Stimulated activated CD4-positive, alpha-beta T cell treated with anti-CD3 and anti-CD28 coated beads, TNF-alpha, amount 100 ng/mL, for 24 hours (primary cell): ENCODE data around the gene BCO2.
"Not testable (repeated sequence)": the region's sequence is repeated elsewhere in the genome, so short reads cannot be mapped to it uniquely, and the experiment has no call there.

Experiments
- DNase-seq, 3 experiments: peaks; one replicate each; pipeline ENCODE4 v3.0.0-alpha.2; 2020; ENCODE audit warnings: low read depth in 3 of 3

The BCO2 gene

DNA sequence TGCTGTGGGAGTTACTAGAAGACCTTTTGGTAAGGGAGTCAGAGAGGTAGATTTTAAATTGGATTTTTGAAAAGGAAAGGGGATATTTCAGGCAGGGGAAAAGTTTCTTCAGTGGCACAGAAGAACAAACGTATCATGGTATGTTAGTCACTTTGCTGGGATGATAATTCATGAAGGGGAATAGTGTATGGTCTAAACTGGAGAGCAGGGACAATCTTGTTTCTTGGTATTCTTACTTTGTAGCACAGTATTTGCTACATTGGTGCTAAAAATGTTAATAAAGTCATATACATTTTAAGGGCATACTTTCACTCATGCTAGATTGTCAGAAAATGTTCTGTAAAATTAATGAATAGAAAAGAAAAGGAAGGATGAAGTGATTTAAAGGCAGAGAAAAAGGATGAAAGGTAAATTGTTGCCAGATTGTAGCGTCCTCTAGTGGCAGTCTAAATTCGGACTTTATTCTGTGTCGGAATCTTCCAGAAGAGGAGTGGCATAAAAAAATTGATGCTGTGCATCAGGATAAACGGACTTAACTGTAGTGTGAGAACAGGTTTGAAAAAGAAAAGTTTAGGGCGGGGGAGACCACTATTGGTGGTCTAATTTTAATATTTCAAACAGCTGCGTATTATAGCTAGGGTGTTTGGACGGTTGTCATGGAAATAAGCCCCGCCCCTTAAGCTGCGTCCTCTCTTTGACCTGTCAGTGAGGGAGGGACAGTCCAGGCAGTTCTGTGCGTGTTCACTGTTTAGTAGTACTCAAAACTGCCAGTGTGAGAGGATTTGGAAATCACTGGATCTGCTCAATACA lies at the start of gene BCO2:
BCO2 (plus strand) TSS at position 724 of the 810 bp plus-strand sequence. CDS start 90 bp downstream, outside the sequence.
- DNase-seq, result peak in 2 of 3 experiments; percentile 5 to 42

- no peak for DNase-seq
Measured at GRCh38 chr11:112127056-112127455, 48.3 kb upstream of the BCO2 start.

DNA sequence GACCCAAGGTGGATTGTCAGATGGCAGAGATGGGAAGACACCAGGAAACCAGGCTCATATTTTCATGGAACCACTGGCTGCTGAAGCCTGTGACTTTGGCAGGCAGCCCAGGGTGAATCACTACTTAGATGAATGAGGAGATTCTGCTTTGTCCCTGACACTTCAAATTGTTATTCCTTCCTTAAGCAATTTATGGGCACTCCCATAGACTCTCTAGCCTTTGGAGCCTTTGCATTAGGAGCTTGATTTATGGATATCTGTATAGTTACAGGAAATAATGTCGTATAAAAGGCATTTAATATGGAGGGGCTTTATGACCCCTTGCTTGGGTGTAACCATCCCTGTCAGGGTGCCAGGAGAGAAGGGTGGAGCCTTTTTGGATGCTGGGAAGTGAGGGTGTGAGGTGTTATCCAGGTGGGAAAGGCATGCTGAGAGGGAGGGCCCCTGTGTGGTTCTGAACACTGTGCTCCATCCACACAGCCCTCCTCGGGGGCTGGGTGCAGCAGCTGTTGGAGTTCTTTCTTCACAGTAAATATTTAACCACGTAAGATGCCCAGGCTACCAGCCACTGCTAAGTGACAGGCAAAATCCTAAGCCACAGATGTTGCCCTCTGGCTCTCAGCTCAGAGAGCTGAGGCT lies 46.7 kb upstream of the BCO2 start:
- DNase-seq, result no peak

- DNase-seq, result no peak
Measured at GRCh38 chr11:112129656-112130055, 45.7 kb upstream of the BCO2 start.

GRCh38 chr11:112132737-112133136 lies 42.6 kb upstream of the BCO2 start:
- no peak for DNase-seq

- no peak for DNase-seq
Measured at GRCh38 chr11:112134473-112134872, 40.8 kb upstream of the BCO2 start.

GRCh38 chr11:112143597-112143996 lies 31.7 kb upstream of the BCO2 start:
- no peak for DNase-seq

- no peak for DNase-seq
Measured at GRCh38 chr11:112150517-112150916, 24.8 kb upstream of the BCO2 start.

GRCh38 chr11:112156153-112156955 lies 19.0 kb upstream of the BCO2 start:
- DNase-seq, result no peak

DNA sequence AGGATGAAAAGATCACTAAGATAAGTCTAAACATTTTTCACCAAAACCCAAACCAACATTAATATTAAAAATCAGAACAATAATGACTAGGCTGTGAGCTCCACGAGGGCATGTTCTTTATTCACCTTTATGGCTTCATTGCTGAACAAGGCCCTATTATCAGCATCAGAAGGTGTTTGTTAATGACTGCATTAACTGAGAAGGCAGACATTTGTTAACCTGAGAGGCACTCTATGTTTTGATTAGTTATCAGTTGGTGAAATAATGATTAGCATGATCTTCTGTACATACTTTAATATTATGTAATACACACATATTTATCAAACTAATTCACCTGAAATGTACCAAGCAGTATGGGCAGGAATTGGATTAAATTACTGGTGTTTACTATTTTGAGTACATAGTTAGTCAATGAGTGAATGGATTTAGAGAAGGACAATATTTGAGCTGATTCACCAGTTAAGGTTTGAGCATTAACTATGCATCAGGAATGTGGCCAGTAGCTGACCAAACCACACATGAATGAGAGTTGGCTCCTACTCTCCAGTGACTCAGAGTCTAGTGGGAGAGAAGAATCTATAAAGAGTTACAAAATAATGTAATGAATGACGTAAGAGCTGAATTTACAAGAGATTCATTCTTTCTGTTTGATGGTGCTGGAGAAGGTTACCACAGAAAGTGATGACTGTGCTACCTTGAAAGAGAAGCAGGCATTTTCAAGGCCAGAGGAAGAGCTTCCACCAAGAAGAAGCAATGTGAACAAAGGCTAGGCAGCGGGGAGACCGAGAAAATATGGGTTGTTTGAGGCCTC lies 18.2 kb upstream of the BCO2 start:
- DNase-seq, result no peak

DNA sequence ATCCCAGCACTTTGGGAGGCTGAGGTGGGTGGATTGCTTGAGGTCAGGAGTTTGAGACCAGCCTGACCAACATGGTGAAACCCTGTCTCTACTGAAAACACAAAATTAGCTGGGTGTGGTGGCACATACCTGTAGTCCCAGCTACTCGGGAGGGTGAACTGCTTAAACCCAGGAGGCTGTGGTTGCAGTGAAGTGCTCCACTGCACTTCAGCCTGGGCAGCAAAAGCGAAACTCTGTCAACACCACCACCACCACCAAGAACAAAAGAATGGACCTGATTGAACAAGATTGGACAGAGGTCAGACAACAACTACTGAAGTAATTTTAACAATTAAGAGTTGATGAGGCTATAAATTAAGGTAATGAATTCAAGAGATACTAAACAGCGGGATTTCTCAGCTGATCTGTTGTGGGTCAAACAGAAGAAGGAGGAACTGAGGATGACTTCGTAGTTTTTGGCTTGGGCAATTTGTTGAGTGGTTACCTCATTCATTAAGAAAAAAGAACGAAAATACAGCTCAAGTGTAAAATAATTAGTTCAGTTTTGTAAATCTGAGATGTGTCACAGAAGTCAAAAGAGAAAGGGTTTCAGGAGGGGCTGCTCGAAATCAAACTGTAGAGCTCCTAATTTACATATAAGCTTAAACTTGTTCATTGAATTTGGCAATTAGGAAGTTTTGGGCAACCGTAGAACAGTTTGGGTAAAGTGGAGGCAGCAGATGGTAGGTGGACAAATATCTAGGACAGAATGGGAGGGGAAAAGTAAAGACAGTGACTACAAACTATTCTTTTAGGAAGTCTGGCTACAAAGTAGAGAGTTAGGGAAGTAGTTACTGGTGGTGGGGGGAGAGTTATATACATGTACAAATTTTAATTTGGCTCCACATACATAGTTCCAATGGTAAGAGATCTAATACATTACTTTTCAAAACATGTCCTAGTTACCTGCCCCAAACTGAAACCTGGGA lies 15.9 kb upstream of the BCO2 start:
- DNase-seq, result no peak

DNA sequence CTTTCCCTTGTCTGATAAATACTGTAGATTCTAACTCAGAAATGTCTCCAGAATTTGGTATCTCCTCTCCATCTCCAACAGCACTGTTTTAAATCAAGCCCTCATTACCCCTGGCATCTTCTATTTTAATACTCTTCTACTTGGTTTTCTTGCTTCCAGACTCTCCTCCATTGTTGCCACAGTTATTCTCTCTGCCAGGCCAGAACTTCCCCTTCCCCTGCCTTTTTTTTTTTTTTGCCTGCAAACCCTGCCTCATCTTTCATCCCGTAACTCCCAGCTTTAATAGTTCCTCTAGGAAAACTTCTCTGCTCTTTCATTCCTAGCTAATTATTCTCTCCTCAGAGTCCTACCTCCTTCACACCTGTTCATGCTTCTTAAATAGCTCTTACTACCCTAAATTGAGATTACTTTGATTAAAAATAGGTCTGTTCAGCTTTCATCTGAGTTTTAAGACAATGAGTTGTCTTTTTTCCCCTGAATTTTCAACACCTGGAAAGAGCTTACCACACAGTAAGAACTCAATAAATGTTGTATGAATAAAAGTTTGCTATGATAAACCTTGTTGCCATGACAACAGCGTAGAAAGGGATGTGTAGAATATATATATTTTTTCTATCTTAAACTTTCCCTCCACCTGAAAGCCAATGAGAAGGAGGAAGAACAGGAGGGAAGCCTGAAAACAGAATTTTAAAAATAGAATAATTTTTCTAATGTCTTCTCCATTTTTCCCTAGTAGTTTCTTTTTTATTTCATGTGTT lies 15.0 kb upstream of the BCO2 start:
- DNase-seq, result no peak

DNA sequence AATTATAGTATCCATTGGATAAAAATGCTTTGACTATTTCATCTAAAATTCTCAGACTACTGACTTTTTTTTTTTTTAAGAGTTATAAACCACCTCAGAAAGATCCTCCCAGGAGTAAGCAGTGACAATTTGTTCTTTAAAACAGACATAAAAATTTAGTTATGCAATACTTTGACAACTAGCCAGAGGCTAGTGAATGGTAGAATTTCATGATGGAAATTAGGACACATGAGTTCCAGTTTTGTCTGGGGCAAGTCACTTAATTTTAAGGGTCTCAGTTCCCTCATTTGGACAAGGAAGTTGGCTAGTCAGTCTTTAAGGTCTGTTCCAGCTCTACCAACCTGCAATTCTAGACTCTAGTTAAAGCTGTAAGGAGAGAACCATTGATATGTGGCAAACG lies 14.3 kb upstream of the BCO2 start:
- no peak for DNase-seq

GRCh38 chr11:112162200-112162599 lies 13.1 kb upstream of the BCO2 start:
- not testable (repeated sequence) for DNase-seq

DNA sequence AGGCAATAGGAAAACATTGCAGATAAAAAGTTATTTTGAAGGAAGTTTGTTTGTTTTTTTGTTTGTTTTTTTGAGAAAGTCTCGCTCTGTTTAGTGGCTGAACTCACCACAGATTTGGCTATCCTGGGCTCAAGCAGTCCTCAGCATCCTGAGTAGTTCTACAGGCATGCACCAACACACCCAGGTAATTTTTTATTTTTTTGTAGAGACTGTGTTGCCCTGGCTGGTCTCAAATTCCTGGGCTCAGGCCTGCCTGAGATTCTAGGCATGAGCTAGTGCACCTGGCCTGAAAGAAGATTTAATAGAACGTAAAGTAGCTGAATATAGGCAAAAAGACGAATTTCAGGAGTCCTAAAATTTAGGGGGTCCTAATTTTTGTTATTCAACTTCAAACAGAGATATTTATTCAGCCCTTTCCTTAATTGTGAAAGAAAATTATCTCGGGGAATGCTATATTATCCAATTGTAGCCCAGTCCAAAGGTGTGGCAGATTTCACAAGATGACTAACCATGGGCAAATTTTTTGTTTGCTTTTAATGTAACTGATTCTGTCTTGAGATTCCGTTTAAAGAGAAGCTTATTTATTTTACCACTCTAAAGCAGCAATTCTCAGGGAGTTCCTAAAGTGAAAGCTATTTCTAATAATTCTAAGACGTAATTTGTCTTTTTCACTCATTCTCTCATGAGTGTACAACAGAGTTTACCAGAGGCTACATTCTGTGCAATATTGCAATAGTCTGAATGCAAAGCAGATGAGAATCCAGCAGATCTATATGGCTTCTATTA lies 12.4 kb upstream of the BCO2 start:
- no peak for DNase-seq

- no peak for DNase-seq
Measured at GRCh38 chr11:112163875-112164685, 11.2 kb upstream of the BCO2 start, which contains the start of gene IL18. IL18 (minus strand) TSS chr11:112164094; CDS start chr11:112155053, 9,041 bp downstream.

DNA sequence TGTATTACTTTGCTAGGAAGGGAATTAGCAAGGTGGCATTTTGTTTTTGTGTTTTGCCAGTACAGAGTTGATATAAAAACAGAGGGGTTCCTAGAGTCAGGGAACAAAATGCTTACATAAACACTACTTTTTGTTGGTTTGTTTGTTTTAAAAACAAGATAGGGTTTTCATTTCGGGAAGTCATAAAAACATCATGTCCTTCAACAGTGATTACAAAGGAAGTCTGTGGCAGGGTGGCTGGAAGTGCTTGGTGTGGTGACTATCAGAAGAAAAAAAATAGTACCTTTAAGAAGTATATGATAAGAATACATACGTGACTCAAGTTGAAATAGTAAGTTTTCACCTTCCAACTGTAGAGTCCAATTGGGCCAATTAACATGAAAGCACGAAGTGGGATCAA lies 10.3 kb upstream of the BCO2 start:
- DNase-seq, result no peak

- no peak for DNase-seq
Measured at GRCh38 chr11:112166562-112166961, 8.8 kb upstream of the BCO2 start.
